HepG2 (cell line): Measurements from ENCODE around the gene UBE2G2.

Source experiments
- TCF7 ChIP-seq: sonication (generic); IDR thresholded peaks from 2 replicates; pipeline ENCODE4 v1.6.1; 2016; ENCODE audit warnings: antibody characterized with exemption, low read depth
- ZNF431 ChIP-seq: sonication (generic); formaldehyde crosslinking; IDR thresholded peaks from 2 replicates; pipeline ENCODE4 v1.9.0; 2022; ENCODE audit warnings: missing genetic modification reagents, low read depth, mild to moderate bottlenecking, borderline replicate concordance

DNA sequence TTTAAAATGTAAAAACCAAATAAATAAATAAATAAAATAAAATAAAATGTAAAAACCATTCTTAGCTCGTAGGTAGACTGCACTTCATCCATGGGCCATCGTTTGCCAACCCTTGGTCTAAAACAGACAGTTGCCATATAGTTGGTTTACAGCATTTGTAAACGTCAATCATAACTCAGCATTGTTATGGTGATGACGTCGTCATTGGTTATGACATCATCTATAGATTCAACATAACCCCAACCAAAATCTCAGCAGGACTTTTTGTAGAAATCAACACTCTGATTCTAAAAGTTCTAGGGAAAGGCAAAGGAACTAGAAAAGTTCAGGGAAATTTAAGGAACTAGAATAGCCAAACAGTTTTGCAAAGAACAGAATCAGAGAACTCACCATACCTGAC lies 32.0 kb upstream of the UBE2G2 start:
- no peak for TF ChIP-seq TCF7
- TF ChIP-seq ZNF431 (CRISPR knock-in tag): no peak
